ENCODE data around the gene RBM38. TPM values are rescaled to one million over a fixed set of nuclear protein-coding genes. Genes with fewer than 3 reads are reported as not detected.

The RBM38 gene
- total and polyA plus RNA-seq, 10 of the 15 experiments (the other 5 are each of a cell fraction or from before 2014, with no cell fraction given) = 0.32 to 118 (median 25.2) TPM

DNA sequence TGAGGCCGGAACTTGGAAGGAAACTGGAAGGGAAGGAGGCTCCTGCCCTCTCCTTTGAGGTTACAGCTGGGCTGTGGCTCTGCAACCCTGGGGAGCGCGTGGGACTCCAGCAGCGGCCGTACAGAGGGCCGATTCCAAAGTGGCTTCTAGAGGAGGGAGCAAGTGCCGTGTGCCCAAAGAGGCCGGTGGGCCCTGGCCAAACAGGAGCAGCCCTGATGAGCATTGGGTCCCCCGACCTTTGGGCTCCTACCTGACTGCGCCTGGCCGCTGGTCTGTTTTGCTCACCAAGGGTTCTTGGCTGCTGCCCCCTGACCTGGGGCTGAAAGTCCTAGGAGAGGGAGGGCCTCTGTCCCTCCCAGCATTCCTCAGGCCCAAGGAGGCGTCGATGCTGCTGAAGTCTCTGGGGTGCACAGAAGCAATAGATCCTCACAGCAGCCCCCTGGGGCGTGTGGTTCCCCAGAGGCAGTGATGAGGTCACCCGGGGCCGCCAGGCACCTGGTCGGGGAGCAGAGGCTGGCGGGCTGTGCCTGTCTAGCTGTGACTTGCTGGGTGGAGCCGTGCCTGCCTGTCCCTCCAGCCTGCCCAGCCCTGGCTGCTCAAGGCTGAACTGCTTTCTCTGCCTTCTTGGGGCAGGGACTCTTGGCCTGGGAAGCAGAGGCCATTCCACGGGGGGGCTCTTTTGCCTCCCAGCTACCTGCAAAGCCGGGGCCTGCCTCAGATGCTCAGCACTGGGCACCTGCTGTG is 9.8 kb downstream of the RBM38 start (continued):
- TF ChIP-seq STAT1 (conservative IDR thresholded peaks at IDR 0.05) = no peak
- no peak for TF ChIP-seq CREB1 (IDR thresholded peaks at IDR 0.05; ENCODE audit: low read depth)
- TF ChIP-seq, protein P1, sequence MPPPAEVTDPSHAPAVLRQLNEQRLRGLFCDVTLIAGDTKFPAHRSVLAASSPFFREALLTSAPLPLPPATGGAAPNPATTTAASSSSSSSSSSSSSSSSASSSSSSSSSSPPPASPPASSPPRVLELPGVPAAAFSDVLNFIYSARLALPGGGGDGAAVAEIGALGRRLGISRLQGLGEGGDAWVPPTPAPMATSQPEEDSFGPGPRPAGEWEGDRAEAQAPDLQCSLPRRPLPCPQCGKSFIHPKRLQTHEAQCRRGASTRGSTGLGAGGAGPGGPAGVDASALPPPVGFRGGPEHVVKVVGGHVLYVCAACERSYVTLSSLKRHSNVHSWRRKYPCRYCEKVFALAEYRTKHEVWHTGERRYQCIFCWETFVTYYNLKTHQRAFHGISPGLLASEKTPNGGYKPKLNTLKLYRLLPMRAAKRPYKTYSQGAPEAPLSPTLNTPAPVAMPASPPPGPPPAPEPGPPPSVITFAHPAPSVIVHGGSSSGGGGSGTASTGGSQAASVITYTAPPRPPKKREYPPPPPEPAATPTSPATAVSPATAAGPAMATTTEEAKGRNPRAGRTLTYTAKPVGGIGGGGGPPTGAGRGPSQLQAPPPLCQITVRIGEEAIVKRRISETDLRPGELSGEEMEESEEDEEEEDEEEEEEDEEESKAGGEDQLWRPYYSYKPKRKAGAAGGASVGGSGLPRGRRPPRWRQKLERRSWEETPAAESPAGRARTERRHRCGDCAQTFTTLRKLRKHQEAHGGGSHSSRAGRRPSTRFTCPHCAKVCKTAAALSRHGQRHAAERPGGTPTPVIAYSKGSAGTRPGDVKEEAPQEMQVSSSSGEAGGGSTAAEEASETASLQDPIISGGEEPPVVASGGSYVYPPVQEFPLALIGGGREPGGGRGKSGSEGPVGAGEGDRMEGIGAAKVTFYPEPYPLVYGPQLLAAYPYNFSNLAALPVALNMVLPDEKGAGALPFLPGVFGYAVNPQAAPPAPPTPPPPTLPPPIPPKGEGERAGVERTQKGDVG (CRISPR knock-in tag; IDR thresholded peaks at IDR 0.05) = no peak
- TF ChIP-seq RBBP5 (conservative IDR thresholded peaks at IDR 0.05) = no peak
- TF ChIP-seq, protein P2, sequence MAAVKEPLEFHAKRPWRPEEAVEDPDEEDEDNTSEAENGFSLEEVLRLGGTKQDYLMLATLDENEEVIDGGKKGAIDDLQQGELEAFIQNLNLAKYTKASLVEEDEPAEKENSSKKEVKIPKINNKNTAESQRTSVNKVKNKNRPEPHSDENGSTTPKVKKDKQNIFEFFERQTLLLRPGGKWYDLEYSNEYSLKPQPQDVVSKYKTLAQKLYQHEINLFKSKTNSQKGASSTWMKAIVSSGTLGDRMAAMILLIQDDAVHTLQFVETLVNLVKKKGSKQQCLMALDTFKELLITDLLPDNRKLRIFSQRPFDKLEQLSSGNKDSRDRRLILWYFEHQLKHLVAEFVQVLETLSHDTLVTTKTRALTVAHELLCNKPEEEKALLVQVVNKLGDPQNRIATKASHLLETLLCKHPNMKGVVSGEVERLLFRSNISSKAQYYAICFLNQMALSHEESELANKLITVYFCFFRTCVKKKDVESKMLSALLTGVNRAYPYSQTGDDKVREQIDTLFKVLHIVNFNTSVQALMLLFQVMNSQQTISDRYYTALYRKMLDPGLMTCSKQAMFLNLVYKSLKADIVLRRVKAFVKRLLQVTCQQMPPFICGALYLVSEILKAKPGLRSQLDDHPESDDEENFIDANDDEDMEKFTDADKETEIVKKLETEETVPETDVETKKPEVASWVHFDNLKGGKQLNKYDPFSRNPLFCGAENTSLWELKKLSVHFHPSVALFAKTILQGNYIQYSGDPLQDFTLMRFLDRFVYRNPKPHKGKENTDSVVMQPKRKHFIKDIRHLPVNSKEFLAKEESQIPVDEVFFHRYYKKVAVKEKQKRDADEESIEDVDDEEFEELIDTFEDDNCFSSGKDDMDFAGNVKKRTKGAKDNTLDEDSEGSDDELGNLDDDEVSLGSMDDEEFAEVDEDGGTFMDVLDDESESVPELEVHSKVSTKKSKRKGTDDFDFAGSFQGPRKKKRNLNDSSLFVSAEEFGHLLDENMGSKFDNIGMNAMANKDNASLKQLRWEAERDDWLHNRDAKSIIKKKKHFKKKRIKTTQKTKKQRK (IDR thresholded peaks at IDR 0.05; ENCODE audit: low read depth, low read length) = no peak
- TF ChIP-seq CBFB (IDR thresholded peaks at IDR 0.05; ENCODE audit: low read depth) = peak; percentile 29; the same call in 1 of the 2 replicates
- no peak for TF ChIP-seq SREBF2 (IDR thresholded peaks at IDR 0.05; ENCODE audit: low read length)
- TF ChIP-seq, protein P3, sequence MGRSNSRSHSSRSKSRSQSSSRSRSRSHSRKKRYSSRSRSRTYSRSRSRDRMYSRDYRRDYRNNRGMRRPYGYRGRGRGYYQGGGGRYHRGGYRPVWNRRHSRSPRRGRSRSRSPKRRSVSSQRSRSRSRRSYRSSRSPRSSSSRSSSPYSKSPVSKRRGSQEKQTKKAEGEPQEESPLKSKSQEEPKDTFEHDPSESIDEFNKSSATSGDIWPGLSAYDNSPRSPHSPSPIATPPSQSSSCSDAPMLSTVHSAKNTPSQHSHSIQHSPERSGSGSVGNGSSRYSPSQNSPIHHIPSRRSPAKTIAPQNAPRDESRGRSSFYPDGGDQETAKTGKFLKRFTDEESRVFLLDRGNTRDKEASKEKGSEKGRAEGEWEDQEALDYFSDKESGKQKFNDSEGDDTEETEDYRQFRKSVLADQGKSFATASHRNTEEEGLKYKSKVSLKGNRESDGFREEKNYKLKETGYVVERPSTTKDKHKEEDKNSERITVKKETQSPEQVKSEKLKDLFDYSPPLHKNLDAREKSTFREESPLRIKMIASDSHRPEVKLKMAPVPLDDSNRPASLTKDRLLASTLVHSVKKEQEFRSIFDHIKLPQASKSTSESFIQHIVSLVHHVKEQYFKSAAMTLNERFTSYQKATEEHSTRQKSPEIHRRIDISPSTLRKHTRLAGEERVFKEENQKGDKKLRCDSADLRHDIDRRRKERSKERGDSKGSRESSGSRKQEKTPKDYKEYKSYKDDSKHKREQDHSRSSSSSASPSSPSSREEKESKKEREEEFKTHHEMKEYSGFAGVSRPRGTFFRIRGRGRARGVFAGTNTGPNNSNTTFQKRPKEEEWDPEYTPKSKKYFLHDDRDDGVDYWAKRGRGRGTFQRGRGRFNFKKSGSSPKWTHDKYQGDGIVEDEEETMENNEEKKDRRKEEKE (IDR thresholded peaks at IDR 0.05) = no peak
- TF ChIP-seq, protein P4, sequence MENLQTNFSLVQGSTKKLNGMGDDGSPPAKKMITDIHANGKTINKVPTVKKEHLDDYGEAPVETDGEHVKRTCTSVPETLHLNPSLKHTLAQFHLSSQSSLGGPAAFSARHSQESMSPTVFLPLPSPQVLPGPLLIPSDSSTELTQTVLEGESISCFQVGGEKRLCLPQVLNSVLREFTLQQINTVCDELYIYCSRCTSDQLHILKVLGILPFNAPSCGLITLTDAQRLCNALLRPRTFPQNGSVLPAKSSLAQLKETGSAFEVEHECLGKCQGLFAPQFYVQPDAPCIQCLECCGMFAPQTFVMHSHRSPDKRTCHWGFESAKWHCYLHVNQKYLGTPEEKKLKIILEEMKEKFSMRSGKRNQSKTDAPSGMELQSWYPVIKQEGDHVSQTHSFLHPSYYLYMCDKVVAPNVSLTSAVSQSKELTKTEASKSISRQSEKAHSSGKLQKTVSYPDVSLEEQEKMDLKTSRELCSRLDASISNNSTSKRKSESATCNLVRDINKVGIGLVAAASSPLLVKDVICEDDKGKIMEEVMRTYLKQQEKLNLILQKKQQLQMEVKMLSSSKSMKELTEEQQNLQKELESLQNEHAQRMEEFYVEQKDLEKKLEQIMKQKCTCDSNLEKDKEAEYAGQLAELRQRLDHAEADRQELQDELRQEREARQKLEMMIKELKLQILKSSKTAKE (IDR thresholded peaks at IDR 0.05; ENCODE audit: low read depth, poor library complexity, severe bottlenecking) = no peak
- no peak for TF ChIP-seq YY1 (IDR thresholded peaks at IDR 0.05; ENCODE audit: low read depth, low read length)
- no peak for TF ChIP-seq ETV6 (conservative IDR thresholded peaks at IDR 0.05 in 1 of 2, IDR thresholded peaks at IDR 0.05 in 1 of 2; ENCODE audit: borderline replicate concordance in 1 of 2, low read depth in 1 of 2)
- TF ChIP-seq ZNF217 (IDR thresholded peaks at IDR 0.05) = no peak
- TF ChIP-seq HCFC1 (IDR thresholded peaks at IDR 0.05; ENCODE audit: low read length) = no peak
- TF ChIP-seq, protein P5, sequence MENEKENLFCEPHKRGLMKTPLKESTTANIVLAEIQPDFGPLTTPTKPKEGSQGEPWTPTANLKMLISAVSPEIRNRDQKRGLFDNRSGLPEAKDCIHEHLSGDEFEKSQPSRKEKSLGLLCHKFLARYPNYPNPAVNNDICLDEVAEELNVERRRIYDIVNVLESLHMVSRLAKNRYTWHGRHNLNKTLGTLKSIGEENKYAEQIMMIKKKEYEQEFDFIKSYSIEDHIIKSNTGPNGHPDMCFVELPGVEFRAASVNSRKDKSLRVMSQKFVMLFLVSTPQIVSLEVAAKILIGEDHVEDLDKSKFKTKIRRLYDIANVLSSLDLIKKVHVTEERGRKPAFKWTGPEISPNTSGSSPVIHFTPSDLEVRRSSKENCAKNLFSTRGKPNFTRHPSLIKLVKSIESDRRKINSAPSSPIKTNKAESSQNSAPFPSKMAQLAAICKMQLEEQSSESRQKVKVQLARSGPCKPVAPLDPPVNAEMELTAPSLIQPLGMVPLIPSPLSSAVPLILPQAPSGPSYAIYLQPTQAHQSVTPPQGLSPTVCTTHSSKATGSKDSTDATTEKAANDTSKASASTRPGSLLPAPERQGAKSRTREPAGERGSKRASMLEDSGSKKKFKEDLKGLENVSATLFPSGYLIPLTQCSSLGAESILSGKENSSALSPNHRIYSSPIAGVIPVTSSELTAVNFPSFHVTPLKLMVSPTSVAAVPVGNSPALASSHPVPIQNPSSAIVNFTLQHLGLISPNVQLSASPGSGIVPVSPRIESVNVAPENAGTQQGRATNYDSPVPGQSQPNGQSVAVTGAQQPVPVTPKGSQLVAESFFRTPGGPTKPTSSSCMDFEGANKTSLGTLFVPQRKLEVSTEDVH (IDR thresholded peaks at IDR 0.05; ENCODE audit: low read depth, partially characterized antibody) = no peak

Measured in GM12878 (cell line).